HG02798 (cell line): ENCODE data around the gene TDO2.
"Not testable (repeated sequence)": the region's sequence is repeated elsewhere in the genome, so short reads cannot be mapped to it uniquely, and the experiment has no call there.

Experiments
- ATAC-seq: cut with Tn5 transposase; IDR thresholded peaks from one replicate; pipeline ENCODE4 v1.9.1; 2021; ENCODE audit warnings: mild to moderate bottlenecking; ENCODE audit not compliant: unreplicated experiment, poor library complexity

TDO2 gene

GRCh38 chr4:155906554-155907247 is 3.2 kb downstream of the TDO2 start:
- no peak for ATAC-seq

GRCh38 chr4:155907556-155907955 is 4.1 kb downstream of the TDO2 start:
- no peak for ATAC-seq

- peak; percentile 80 for ATAC-seq
These were observed 5.0 kb downstream of the TDO2 start for GRCh38 chr4:155908187-155909139.

- no peak for ATAC-seq
These were observed 6.2 kb downstream of the TDO2 start for GRCh38 chr4:155909615-155910226.

GRCh38 chr4:155911905-155912304 is 8.4 kb downstream of the TDO2 start:
- no peak for ATAC-seq

GRCh38 chr4:155914782-155915181 is 11.3 kb downstream of the TDO2 start:
- no peak for ATAC-seq

- ATAC-seq, result no peak
These were observed 18.1 kb downstream of the TDO2 start for GRCh38 chr4:155921597-155921996.

GRCh38 chr4:155924637-155925036 is 21.1 kb downstream of the TDO2 start:
- no peak for ATAC-seq

GRCh38 chr4:155929833-155930232 is 26.3 kb downstream of the TDO2 start:
- no peak for ATAC-seq

GRCh38 chr4:155930330-155930729 is 26.8 kb downstream of the TDO2 start:
- ATAC-seq, result no peak

GRCh38 chr4:155931634-155932033 is 28.1 kb downstream of the TDO2 start:
- ATAC-seq, result no peak

- ATAC-seq, result not testable (repeated sequence)
These were observed 31.1 kb downstream of the TDO2 start for GRCh38 chr4:155934634-155935033.

GRCh38 chr4:155935389-155935986 is 32.0 kb downstream of the TDO2 start:
- no peak for ATAC-seq

GRCh38 chr4:155941085-155941790 is 37.7 kb downstream of the TDO2 start:
- ATAC-seq, result no peak

GRCh38 chr4:155941820-155942219 is 38.3 kb downstream of the TDO2 start:
- ATAC-seq, result no peak

- no peak for ATAC-seq
These were observed 40.3 kb downstream of the TDO2 start for GRCh38 chr4:155943605-155944291.

- ATAC-seq, result no peak
These were observed 41.0 kb downstream of the TDO2 start for GRCh38 chr4:155944516-155944915.

GRCh38 chr4:155946486-155946885 is 43.0 kb downstream of the TDO2 start:
- ATAC-seq, result no peak

- ATAC-seq, result no peak
These were observed 45.0 kb downstream of the TDO2 start for GRCh38 chr4:155948541-155948940.
